Measurements from ENCODE around the gene MSH3.

DNA sequence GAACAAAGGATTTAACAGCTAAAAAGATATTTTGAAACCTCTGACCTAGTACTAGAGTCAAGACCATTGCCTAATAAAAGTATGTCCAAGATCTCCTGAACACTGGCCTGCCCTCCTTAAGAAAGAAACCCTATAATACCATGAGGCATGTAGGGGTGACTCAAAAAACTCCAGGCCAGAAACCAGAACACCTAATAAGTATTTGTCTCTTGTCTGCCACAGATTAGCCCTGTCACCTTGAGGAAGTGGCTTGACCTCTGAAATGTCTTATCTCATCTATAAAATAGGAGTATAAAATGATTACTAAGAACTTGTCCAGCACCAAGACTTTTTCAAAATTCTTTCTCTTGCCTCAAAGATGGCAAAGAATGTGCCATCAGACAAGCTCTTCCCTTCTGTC, 180.3 kb downstream of the MSH3 start:
- TF ChIP-seq RAD21 (IDR thresholded peaks at IDR 0.05; ENCODE audit: low read depth) (no peak), EP300 (IDR thresholded peaks at IDR 0.05; ENCODE audit: borderline replicate concordance) (no peak), TCF12 (IDR thresholded peaks at IDR 0.05; ENCODE audit: low read depth) (no peak), ZBTB7A (IDR thresholded peaks at IDR 0.05; ENCODE audit: low read depth) (no peak), TAF1 (IDR thresholded peaks at IDR 0.05; ENCODE audit: low read depth) (no peak), YY1 (IDR thresholded peaks at IDR 0.05; ENCODE audit: low read depth) (no peak), CREB1 (IDR thresholded peaks at IDR 0.05; ENCODE audit: low read depth) (no peak), FOXM1 (IDR thresholded peaks at IDR 0.05; ENCODE audit: borderline replicate concordance, low read depth) (no peak)
- TF ChIP-seq, protein P1, sequence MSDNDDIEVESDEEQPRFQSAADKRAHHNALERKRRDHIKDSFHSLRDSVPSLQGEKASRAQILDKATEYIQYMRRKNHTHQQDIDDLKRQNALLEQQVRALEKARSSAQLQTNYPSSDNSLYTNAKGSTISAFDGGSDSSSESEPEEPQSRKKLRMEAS (IDR thresholded peaks at IDR 0.05): no peak
- TF ChIP-seq, protein P2, sequence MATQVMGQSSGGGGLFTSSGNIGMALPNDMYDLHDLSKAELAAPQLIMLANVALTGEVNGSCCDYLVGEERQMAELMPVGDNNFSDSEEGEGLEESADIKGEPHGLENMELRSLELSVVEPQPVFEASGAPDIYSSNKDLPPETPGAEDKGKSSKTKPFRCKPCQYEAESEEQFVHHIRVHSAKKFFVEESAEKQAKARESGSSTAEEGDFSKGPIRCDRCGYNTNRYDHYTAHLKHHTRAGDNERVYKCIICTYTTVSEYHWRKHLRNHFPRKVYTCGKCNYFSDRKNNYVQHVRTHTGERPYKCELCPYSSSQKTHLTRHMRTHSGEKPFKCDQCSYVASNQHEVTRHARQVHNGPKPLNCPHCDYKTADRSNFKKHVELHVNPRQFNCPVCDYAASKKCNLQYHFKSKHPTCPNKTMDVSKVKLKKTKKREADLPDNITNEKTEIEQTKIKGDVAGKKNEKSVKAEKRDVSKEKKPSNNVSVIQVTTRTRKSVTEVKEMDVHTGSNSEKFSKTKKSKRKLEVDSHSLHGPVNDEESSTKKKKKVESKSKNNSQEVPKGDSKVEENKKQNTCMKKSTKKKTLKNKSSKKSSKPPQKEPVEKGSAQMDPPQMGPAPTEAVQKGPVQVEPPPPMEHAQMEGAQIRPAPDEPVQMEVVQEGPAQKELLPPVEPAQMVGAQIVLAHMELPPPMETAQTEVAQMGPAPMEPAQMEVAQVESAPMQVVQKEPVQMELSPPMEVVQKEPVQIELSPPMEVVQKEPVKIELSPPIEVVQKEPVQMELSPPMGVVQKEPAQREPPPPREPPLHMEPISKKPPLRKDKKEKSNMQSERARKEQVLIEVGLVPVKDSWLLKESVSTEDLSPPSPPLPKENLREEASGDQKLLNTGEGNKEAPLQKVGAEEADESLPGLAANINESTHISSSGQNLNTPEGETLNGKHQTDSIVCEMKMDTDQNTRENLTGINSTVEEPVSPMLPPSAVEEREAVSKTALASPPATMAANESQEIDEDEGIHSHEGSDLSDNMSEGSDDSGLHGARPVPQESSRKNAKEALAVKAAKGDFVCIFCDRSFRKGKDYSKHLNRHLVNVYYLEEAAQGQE (IDR thresholded peaks at IDR 0.05; ENCODE audit: low read depth): no peak
- TF ChIP-seq, protein P3, sequence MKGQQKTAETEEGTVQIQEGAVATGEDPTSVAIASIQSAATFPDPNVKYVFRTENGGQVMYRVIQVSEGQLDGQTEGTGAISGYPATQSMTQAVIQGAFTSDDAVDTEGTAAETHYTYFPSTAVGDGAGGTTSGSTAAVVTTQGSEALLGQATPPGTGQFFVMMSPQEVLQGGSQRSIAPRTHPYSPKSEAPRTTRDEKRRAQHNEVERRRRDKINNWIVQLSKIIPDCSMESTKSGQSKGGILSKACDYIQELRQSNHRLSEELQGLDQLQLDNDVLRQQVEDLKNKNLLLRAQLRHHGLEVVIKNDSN (IDR thresholded peaks at IDR 0.05): no peak
